ENCODE results near the gene AGFG2. TPM values are rescaled to one million over a fixed set of nuclear protein-coding genes. Genes with fewer than 3 reads are reported as not detected.
A peak's percentile ranks its signal among the peaks of the same experiment; 100 is the strongest.

AGFG2 gene
- total and polyA plus RNA-seq, 2 of the 13 experiments (the other 11 are each of a cell fraction or from before 2014, with no cell fraction given): 125 to 132 TPM

- no peak for TF ChIP-seq ZC3H4 (CRISPR knock-in tag; IDR thresholded peaks at IDR 0.05; ENCODE audit: borderline replicate concordance)
- no peak for TF ChIP-seq SMARCE1 (IDR thresholded peaks at IDR 0.05; ENCODE audit: borderline replicate concordance)
- TF ChIP-seq, protein P1, sequence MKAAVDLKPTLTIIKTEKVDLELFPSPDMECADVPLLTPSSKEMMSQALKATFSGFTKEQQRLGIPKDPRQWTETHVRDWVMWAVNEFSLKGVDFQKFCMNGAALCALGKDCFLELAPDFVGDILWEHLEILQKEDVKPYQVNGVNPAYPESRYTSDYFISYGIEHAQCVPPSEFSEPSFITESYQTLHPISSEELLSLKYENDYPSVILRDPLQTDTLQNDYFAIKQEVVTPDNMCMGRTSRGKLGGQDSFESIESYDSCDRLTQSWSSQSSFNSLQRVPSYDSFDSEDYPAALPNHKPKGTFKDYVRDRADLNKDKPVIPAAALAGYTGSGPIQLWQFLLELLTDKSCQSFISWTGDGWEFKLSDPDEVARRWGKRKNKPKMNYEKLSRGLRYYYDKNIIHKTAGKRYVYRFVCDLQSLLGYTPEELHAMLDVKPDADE (CRISPR knock-in tag; IDR thresholded peaks at IDR 0.05): no peak
- no peak for TF ChIP-seq PLSCR1 (CRISPR knock-in tag; IDR thresholded peaks at IDR 0.05; ENCODE audit: borderline replicate concordance)
- no peak for TF ChIP-seq ZSCAN12 (CRISPR knock-in tag; IDR thresholded peaks at IDR 0.05)
- no peak for TF ChIP-seq ETV5 (CRISPR knock-in tag; IDR thresholded peaks at IDR 0.05; ENCODE audit: borderline replicate concordance)
- TF ChIP-seq AGO2 (optimal IDR thresholded peaks at IDR 0.05; ENCODE audit: low read depth, low read length): no peak
- TF ChIP-seq FOXA3 (CRISPR knock-in tag; IDR thresholded peaks at IDR 0.05): no peak
- 0 out of 2 replicates have a peak, but pooled peaks have one; percentile 17 for TF ChIP-seq HES4 (CRISPR knock-in tag; IDR thresholded peaks at IDR 0.05; ENCODE audit: borderline replicate concordance)
- TF ChIP-seq GLMP (CRISPR knock-in tag; IDR thresholded peaks at IDR 0.05; ENCODE audit: borderline replicate concordance): no peak
- TF ChIP-seq MIER2 (CRISPR knock-in tag; IDR thresholded peaks at IDR 0.05): no peak
- no peak for TF ChIP-seq MTA3 (CRISPR knock-in tag; IDR thresholded peaks at IDR 0.05)
- TF ChIP-seq ARHGAP35 (CRISPR knock-in tag; IDR thresholded peaks at IDR 0.05; ENCODE audit: borderline replicate concordance): no peak
- peak; percentile 49; the same call in 1 of the 2 replicates for TF ChIP-seq ZBTB7B (CRISPR knock-in tag; IDR thresholded peaks at IDR 0.05)
- no peak for TF ChIP-seq ASH2L (IDR thresholded peaks at IDR 0.05; ENCODE audit: insufficient read length, low read depth, low read length)
- no peak for TF ChIP-seq ZNF44 (CRISPR knock-in tag; IDR thresholded peaks at IDR 0.05)
- no peak for TF ChIP-seq RFXAP (CRISPR knock-in tag; IDR thresholded peaks at IDR 0.05; ENCODE audit: borderline replicate concordance)
- no peak for TF ChIP-seq ZNF160 (CRISPR knock-in tag; IDR thresholded peaks at IDR 0.05)
- TF ChIP-seq U2AF1 (optimal IDR thresholded peaks at IDR 0.05; ENCODE audit: low read depth, low read length): peak; percentile 58
- TF ChIP-seq PAWR (CRISPR knock-in tag; IDR thresholded peaks at IDR 0.05; ENCODE audit: borderline replicate concordance): no peak
- TF ChIP-seq GZF1 (CRISPR knock-in tag; IDR thresholded peaks at IDR 0.05): no peak
- no peak for TF ChIP-seq ZNF570 (CRISPR knock-in tag; IDR thresholded peaks at IDR 0.05; ENCODE audit: borderline replicate concordance)
- TF ChIP-seq HDAC6 (IDR thresholded peaks at IDR 0.05; ENCODE audit: low read depth, low read length): no peak
- no peak for TF ChIP-seq RFX5 (IDR thresholded peaks at IDR 0.05; ENCODE audit: low read depth, low read length)
- TF ChIP-seq ZMYM3 (CRISPR knock-in tag; IDR thresholded peaks at IDR 0.05): no peak
- TF ChIP-seq ZNF790 (CRISPR knock-in tag; IDR thresholded peaks at IDR 0.05; ENCODE audit: borderline replicate concordance): 0 out of 2 replicates have a peak, but pooled peaks have one; percentile 54
Observed at GRCh38 chr7:100572281-100572948, 33.4 kb downstream of the AGFG2 start (continued).
